Measurements from ENCODE around the gene PCGF6. TPM values are rescaled to one million over a fixed set of nuclear protein-coding genes. Genes with fewer than 3 reads are reported as not detected.
A peak's percentile ranks its signal among the peaks of the same experiment; 100 is the strongest.

Gene PCGF6
- total RNA-seq, 1 experiment from 2014 or later = 19.2 TPM

GRCh38 chr10:103278862-103279298 lies 72.1 kb downstream of the PCGF6 start (continued):
- TF ChIP-seq ATF3 (CRISPR knock-in tag; conservative IDR thresholded peaks at IDR 0.05) = no peak
- no peak for TF ChIP-seq NR3C1 (CRISPR knock-in tag; conservative IDR thresholded peaks at IDR 0.05; ENCODE audit: low read depth)
- TF ChIP-seq CDX4 (CRISPR knock-in tag; IDR thresholded peaks at IDR 0.05; ENCODE audit: borderline replicate concordance) = no peak
- peak; percentile 89 for TF ChIP-seq ARID4B (CRISPR knock-in tag; IDR thresholded peaks at IDR 0.05; ENCODE audit: borderline replicate concordance)
- TF ChIP-seq CBFB (CRISPR knock-in tag; IDR thresholded peaks at IDR 0.05; ENCODE audit: low read depth) = peak; percentile 79; the same call in 1 of the 2 replicates
- no peak for TF ChIP-seq MXD4 (CRISPR knock-in tag; IDR thresholded peaks at IDR 0.05; ENCODE audit: borderline replicate concordance)
- peak; percentile 79; the same call in 1 of the 2 replicates for TF ChIP-seq FOXP4 (CRISPR knock-in tag; IDR thresholded peaks at IDR 0.05)
- no peak for TF ChIP-seq ERG (CRISPR knock-in tag; IDR thresholded peaks at IDR 0.05)
- TF ChIP-seq MAX (CRISPR knock-in tag; IDR thresholded peaks at IDR 0.05) = 0 out of 2 replicates have a peak, but pooled peaks have one; percentile 57
- TF ChIP-seq ATF2 (CRISPR knock-in tag; IDR thresholded peaks at IDR 0.05; ENCODE audit: borderline replicate concordance, low read depth) = peak; percentile 34; the same call in 1 of the 2 replicates
- no peak for TF ChIP-seq NR2C2 (CRISPR knock-in tag; IDR thresholded peaks at IDR 0.05)
- no peak for TF ChIP-seq NR1H2 (CRISPR knock-in tag; IDR thresholded peaks at IDR 0.05)
- 0 out of 2 replicates have a peak, but pooled peaks have one; percentile 56 for TF ChIP-seq MYBL2 (CRISPR knock-in tag; IDR thresholded peaks at IDR 0.05)
- no peak for TF ChIP-seq PRRX2 (CRISPR knock-in tag; IDR thresholded peaks at IDR 0.05)
- no peak for TF ChIP-seq ZNF671 (CRISPR knock-in tag; IDR thresholded peaks at IDR 0.05)
- TF ChIP-seq ZNF121 (CRISPR knock-in tag; IDR thresholded peaks at IDR 0.05) = no peak
- TF ChIP-seq ZNF232 (CRISPR knock-in tag; IDR thresholded peaks at IDR 0.05) = peak; percentile 91
- TF ChIP-seq ZNF416 (CRISPR knock-in tag; IDR thresholded peaks at IDR 0.05) = no peak
- peak; percentile 92 for TF ChIP-seq NFE2L1 (CRISPR knock-in tag; IDR thresholded peaks at IDR 0.05)
- no peak for TF ChIP-seq RELA (CRISPR knock-in tag; IDR thresholded peaks at IDR 0.05; ENCODE audit: borderline replicate concordance)
- peak; percentile 72; the same call in 1 of the 2 replicates for TF ChIP-seq ZNF512 (CRISPR knock-in tag; IDR thresholded peaks at IDR 0.05; ENCODE audit: borderline replicate concordance)
- no peak for TF ChIP-seq ESRRA (CRISPR knock-in tag; IDR thresholded peaks at IDR 0.05; ENCODE audit: borderline replicate concordance)
- TF ChIP-seq OVOL2 (CRISPR knock-in tag; IDR thresholded peaks at IDR 0.05; ENCODE audit: borderline replicate concordance) = no peak
- TF ChIP-seq ZNF423 (CRISPR knock-in tag; IDR thresholded peaks at IDR 0.05) = no peak
- 0 out of 2 replicates have a peak, but pooled peaks have one; percentile 43 for TF ChIP-seq TCF7 (CRISPR knock-in tag; IDR thresholded peaks at IDR 0.05; ENCODE audit: low read depth)
- no peak for TF ChIP-seq MLX (CRISPR knock-in tag; IDR thresholded peaks at IDR 0.05)
- TF ChIP-seq ZBTB21 (CRISPR knock-in tag; IDR thresholded peaks at IDR 0.05; ENCODE audit: borderline replicate concordance) = no peak
